ENCODE data around the gene TTC31. TPM values are rescaled to one million over a fixed set of nuclear protein-coding genes. Genes with fewer than 3 reads are reported as not detected.

TTC31 gene
- total RNA-seq, 1 donor from 2014 or later, result 20.9 TPM

- DNase-seq (ENCODE audit: low read depth), result no peak
- TF ChIP-seq CTCF (conservative IDR thresholded peaks at IDR 0.05; ENCODE audit: low read depth, low read length), result no peak
- H3K4me3 ChIP-seq (ENCODE audit: low read depth, low read length), result peak overlapping the region; percentile 94
These were observed 21.7 kb downstream of the TTC31 start for GRCh38 chr2:74504591-74504990.

DNA sequence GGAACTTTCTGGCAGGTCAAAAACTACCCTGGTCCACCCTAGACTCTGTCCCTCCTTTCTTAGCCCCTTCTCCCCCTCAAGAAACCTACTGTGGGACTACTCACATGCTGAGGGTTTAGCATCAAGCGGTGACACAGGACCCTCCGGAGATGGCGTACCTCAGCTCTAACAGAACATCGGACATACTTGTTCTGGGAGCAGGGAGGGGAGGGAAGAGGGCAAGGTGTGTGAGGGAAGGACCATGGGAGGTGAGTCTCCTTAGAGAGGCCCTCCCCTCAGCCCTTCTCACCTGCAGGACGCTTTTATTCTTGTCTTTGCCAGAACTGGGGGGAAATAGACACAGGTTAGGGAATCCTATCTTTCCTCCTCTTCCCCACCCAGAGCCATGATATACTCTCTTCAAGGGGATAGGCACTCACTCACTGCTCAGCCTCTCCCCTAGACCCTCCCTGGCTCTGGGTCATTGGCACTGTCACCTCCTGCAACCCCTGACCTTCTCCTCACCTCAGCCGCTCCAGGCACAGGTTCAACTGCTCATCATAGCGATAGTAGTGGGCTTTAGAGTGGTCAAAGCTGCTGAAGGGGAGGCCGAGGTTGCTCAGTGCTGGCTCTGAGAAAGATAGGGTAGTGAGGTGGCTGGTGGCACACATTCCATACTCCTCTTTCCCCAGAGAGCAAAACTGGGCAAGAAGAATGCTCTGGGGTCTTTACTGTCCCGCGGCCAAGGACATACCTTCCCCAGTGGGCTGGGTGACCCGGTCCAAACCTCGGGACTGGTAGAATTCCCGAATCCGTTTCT lies 22.8 kb downstream of the TTC31 start:
- TF ChIP-seq CTCF (conservative IDR thresholded peaks at IDR 0.05; ENCODE audit: low read depth, low read length), result no peak
- no peak for DNase-seq (ENCODE audit: low read depth)
- H3K4me3 ChIP-seq (ENCODE audit: low read depth, low read length), result peak overlapping the region; percentile 32

- DNase-seq (ENCODE audit: low read depth), result peak; percentile 79
- TF ChIP-seq CTCF (conservative IDR thresholded peaks at IDR 0.05; ENCODE audit: low read depth, low read length), result peak; percentile 30
These were observed 24.5 kb downstream of the TTC31 start, which contains the start of gene PCGF1 for GRCh38 chr2:74507145-74507925. Gene PCGF1 (minus strand): TSS chr2:74507695. CDS start chr2:74507668, 27 bp downstream.

DNA sequence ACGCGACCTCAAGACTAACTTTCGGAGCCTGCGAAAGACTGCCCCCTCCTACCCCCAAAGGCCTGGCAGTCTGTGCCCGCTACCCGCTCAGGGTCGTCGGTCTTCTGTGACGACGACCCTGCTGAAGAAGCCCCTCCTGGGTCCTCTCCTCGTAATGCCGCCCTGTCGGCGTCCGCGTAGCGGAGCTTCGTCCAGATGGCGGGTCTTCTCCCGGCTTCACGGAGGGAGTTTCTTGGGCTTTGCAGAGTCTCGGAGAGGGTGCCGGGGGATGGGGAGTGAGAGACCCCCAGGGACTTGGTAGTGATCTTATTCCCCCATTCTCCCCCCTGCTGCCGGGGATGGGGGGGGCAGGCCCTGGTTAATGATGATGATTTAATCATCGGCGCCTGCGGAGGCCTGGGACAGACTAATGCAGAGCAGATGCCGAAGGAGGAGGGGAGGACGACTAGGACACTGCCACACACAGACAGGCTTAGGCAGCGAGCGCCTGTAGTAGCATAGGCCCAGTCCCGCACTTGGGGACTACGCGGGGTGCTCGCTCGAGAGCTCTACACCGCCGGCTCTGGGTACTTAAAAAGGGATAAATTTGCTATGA lies 25.1 kb downstream of the TTC31 start:
- no peak for TF ChIP-seq CTCF (conservative IDR thresholded peaks at IDR 0.05; ENCODE audit: low read depth, low read length)
- no peak for DNase-seq (ENCODE audit: low read depth)
- H3K4me3 ChIP-seq (ENCODE audit: low read depth, low read length), result peak overlapping the region; percentile 72

More at GRCh38 chr2:74507145-74507925, 24.5 kb downstream of the TTC31 start, which contains the start of gene PCGF1:
- H3K4me3 ChIP-seq (ENCODE audit: low read depth, low read length), result peak within 1 kb of the TSS; percentile 72

- no peak overlapping the region for H3K4me3 ChIP-seq (ENCODE audit: low read depth, low read length)
- no peak for DNase-seq (ENCODE audit: low read depth)
- TF ChIP-seq CTCF (conservative IDR thresholded peaks at IDR 0.05; ENCODE audit: low read depth, low read length), result no peak
These were observed 27.4 kb downstream of the TTC31 start for GRCh38 chr2:74510272-74510671.

DNA sequence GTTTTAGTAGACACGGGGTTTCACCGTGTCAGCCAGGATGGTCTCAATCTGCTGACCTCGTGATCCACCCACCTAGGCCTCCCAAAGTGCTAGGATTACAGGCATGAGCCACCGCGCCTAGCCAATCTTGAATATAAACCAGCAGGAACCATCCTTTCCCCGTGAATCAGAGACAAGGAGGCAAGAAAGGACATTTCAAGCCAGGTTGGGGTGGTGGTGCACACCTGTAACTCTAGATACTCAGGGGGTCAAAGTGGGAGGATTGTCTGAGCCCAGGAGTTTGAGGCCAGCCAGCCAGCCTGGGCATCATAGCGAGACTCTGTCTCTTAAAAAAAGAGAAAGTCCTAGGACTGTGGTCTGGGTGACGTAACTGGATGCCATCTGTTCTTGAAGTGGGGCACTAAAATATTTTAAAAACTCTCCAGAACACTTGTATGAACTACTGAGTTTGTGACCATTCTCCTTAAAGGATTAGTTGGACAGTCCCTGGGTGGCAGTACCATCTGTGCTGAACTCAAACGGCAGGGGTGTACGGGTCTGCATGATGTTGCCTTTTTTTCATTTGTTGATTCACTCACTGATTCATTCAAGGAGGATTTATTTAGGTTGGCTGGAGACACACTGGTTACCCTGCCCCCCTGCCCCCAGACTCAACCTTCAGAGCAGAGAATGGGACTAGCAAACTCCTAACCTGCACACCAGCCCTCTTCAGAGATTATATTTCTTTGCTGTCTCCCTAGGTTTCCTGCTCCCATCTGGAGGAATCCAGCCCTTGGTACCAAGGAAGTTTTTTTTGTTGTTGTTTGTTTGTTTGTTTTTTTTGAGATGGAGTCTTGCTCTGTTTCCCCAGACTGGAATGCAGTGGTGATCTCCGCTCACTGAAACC lies 28.5 kb downstream of the TTC31 start:
- TF ChIP-seq CTCF (conservative IDR thresholded peaks at IDR 0.05; ENCODE audit: low read depth, low read length), result no peak
- H3K4me3 ChIP-seq (ENCODE audit: low read depth, low read length), result no peak overlapping the region
- DNase-seq (ENCODE audit: low read depth), result no peak

Data from epithelial cell of proximal tubule (primary cell).